Measurements from ENCODE around the gene MEIG1.

- TF ChIP-seq CTCF (conservative IDR thresholded peaks at IDR 0.05; ENCODE audit: low read length) (no peak), EZH2phosphoT487 (IDR thresholded peaks at IDR 0.05; ENCODE audit: borderline replicate concordance) (no peak)
Measured at GRCh38 chr10:14916600-14916999, 42.6 kb upstream of the MEIG1 start.
